K562 (cell line): ENCODE results near the gene C6orf47. TPM values are rescaled to one million over a fixed set of nuclear protein-coding genes. Genes with fewer than 3 reads are reported as not detected.

Experiments
- BACH1 ChIP-seq: fragments of 200-800 bp; sonication (Bioruptor generic); IDR thresholded peaks from 2 replicates; pipeline ENCODE4 v1.6.1; 2016; ENCODE audit warnings: missing genetic modification characterization, missing compliant biosample characterization
- FOXJ3 ChIP-seq: sonication (generic); formaldehyde crosslinking; IDR thresholded peaks from 2 replicates; pipeline ENCODE4 v1.4.0; 2020; ENCODE audit warnings: mild to moderate bottlenecking, missing genetic modification reagents
- GTF2F1 ChIP-seq: IDR thresholded peaks from 2 replicates; pipeline ENCODE4 v1.6.1; 2011; ENCODE audit warnings: low read depth, low read length, improper control_type of control experiment
- HNRNPK ChIP-seq: fragments of 200-400 bp; formaldehyde crosslinking; IDR thresholded peaks from one replicate; pipeline ENCODE4 v1.6.1; 2018; ENCODE audit warnings: mild to moderate bottlenecking, low read depth, low read length; ENCODE audit not compliant: poor library complexity, severe bottlenecking
- PHF21A ChIP-seq: fragments of 450-650 bp; IDR thresholded peaks from 2 replicates; pipeline ENCODE4 v1.6.1; 2017; ENCODE audit warnings: low read depth, borderline replicate concordance
- POLR2AphosphoS2 ChIP-seq: IDR thresholded peaks from 2 replicates; pipeline ENCODE4 v1.6.1; 2012; ENCODE audit warnings: low read length, improper control_type of control experiment
- RCOR1 ChIP-seq, 2 experiments: IDR thresholded peaks; 2 replicates each; pipeline ENCODE4 v1.6.1; 2012; ENCODE audit warnings: low read depth in 2 of 2, low read length in 2 of 2, borderline replicate concordance in 1 of 2, improper control_type of control experiment in 1 of 2
- TAL1 ChIP-seq: fragments of 450-650 bp; IDR thresholded peaks from 2 replicates; pipeline ENCODE4 v1.6.1; 2016; ENCODE audit warnings: mild to moderate bottlenecking
- TEAD1 ChIP-seq, 2 experiments: fragments of 450-650 bp in 1 of 2; sonication (generic) in 1 of 2; formaldehyde crosslinking; IDR thresholded peaks; 2 replicates each; pipeline versions ENCODE4 v1.4.0 to v1.8.0; 2020 to 2022; ENCODE audit warnings: mild to moderate bottlenecking in 2 of 2, missing genetic modification reagents in 1 of 2
- ZNF140 ChIP-seq: fragments of 250-450 bp; sonication (Bioruptor Pico); IDR thresholded peaks from 2 replicates; pipeline ENCODE4 v1.8.0; 2021; ENCODE audit warnings: moderate library complexity, mild to moderate bottlenecking, inconsistent platforms
- ZNF239 ChIP-seq: fragments of 250-450 bp; sonication (Bioruptor Pico); IDR thresholded peaks from 2 replicates; pipeline ENCODE4 v1.4.0; 2020; ENCODE audit warnings: mild to moderate bottlenecking
- ZNF3 ChIP-seq: fragments of 250-450 bp; sonication (Bioruptor Pico); IDR thresholded peaks from 2 replicates; pipeline ENCODE4 v1.5.0; 2021; ENCODE audit warnings: mild to moderate bottlenecking, moderate library complexity
- polyA plus RNA-seq, 8 experiments: library from polyadenylated mRNA; depleted of rRNA in 4 of 8; stranded (reverse) in 5 of 8; unstranded in 3 of 8; fragments of >200 nt; fragmentation: Nextera tagmentation in 2 of 8; fragmentation: Illumina TruSeq in 1 of 8; extraction: Ambion mirVana in 2 of 8; extraction: Trizol in 1 of 8; gene quantifications; 2 replicates each; pipeline versions ENCODE4 v1.2.1 to v1.2.3, GENCODE V29; 2011 to 2014; ENCODE audit warnings: inconsistent platforms in 1 of 8, missing spikeins in 1 of 8
- total RNA-seq, 7 experiments: library from RNA; depleted of rRNA in 6 of 7; stranded (reverse); fragments of >200 nt in 6 of 7; fragmentation: Illumina TruSeq in 2 of 7; extraction: Trizol in 2 of 7; gene quantifications; 2 replicates each; pipeline versions ENCODE4 v1.2.1 to v1.2.3, GENCODE V29; 2011 to 2021; ENCODE audit warnings: low replicate concordance in 1 of 7
- TF ChIP-seq, protein P1 (sequence below): fragments of 250-450 bp; sonication (Bioruptor Pico); IDR thresholded peaks from 2 replicates; pipeline ENCODE4 v1.4.0; 2020
- TF ChIP-seq, protein P2 (sequence below), 3 experiments: fragments of 200-800 bp in 1 of 3; fragments of 250-450 bp in 1 of 3; fragments of 450-650 bp in 1 of 3; sonication (Bioruptor Pico) in 1 of 3; sonication (Bioruptor generic) in 1 of 3; formaldehyde crosslinking in 1 of 3; IDR thresholded peaks; 2 replicates each; pipeline versions ENCODE4 v1.6.1 to v1.8.0; 2016 to 2022; ENCODE audit warnings: mild to moderate bottlenecking in 2 of 3, missing genetic modification characterization in 2 of 3, missing compliant biosample characterization in 1 of 3, moderate library complexity in 1 of 3
- TF ChIP-seq, protein P3 (sequence below): fragments of 250-450 bp; sonication (Bioruptor Pico); IDR thresholded peaks from 2 replicates; pipeline ENCODE4 v1.9.0; 2021; ENCODE audit warnings: mild to moderate bottlenecking, inconsistent platforms

Gene C6orf47
- total and polyA plus RNA-seq, 9 of the 15 experiments (the other 6 are each of a cell fraction or from before 2014, with no cell fraction given): 0.14 to 43.8 (median 27.0) TPM

DNA sequence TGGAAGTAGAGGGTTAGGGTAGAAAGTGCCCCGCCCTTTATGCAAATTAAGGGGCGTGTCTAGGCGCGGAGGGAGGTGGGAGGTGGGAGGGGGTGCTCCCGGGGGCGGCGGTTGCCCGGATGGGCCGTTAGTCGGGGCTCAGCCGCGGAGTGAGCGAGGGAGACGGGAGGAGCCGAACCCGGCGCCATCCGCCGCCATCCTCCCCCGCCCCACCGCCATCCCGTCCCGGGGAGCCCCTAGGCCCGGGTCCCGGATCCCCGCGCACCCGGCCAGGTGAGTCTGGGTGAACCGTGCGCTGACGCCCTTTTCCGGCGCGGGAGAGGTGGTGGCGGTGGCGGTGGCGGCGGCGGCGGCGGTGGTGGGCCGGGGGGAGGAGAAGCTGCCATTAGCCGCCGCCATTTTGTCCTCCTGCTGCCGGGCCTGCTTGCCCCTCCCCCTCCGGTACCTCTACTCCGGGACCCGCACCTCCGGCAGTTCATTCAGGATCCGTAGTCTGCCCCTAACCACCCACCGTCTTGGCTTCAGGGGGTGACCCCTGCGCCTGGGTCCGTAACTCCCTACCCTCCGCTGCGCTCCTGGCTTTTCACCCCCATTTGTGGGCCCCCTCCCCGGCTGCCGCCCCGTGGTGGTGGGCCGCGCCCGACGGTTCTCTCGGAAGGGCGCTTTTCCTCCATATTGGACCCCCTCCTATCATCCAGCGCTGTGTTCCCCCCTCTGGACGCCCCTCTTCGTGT lies 39.8 kb downstream of the C6orf47 start, which contains the start of gene PRRC2A (continued):
- TF ChIP-seq, protein P1, sequence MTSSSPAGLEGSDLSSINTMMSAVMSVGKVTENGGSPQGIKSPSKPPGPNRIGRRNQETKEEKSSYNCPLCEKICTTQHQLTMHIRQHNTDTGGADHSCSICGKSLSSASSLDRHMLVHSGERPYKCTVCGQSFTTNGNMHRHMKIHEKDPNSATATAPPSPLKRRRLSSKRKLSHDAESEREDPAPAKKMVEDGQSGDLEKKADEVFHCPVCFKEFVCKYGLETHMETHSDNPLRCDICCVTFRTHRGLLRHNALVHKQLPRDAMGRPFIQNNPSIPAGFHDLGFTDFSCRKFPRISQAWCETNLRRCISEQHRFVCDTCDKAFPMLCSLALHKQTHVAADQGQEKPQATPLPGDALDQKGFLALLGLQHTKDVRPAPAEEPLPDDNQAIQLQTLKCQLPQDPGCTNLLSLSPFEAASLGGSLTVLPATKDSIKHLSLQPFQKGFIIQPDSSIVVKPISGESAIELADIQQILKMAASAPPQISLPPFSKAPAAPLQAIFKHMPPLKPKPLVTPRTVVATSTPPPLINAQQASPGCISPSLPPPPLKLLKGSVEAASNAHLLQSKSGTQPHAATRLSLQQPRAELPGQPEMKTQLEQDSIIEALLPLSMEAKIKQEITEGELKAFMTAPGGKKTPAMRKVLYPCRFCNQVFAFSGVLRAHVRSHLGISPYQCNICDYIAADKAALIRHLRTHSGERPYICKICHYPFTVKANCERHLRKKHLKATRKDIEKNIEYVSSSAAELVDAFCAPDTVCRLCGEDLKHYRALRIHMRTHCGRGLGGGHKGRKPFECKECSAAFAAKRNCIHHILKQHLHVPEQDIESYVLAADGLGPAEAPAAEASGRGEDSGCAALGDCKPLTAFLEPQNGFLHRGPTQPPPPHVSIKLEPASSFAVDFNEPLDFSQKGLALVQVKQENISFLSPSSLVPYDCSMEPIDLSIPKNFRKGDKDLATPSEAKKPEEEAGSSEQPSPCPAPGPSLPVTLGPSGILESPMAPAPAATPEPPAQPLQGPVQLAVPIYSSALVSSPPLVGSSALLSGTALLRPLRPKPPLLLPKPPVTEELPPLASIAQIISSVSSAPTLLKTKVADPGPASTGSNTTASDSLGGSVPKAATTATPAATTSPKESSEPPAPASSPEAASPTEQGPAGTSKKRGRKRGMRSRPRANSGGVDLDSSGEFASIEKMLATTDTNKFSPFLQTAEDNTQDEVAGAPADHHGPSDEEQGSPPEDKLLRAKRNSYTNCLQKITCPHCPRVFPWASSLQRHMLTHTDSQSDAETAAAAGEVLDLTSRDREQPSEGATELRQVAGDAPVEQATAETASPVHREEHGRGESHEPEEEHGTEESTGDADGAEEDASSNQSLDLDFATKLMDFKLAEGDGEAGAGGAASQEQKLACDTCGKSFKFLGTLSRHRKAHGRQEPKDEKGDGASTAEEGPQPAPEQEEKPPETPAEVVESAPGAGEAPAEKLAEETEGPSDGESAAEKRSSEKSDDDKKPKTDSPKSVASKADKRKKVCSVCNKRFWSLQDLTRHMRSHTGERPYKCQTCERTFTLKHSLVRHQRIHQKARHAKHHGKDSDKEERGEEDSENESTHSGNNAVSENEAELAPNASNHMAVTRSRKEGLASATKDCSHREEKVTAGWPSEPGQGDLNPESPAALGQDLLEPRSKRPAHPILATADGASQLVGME (CRISPR knock-in tag): peak; percentile 9; the same call in 1 of the 2 replicates
- TF ChIP-seq, protein P2, sequence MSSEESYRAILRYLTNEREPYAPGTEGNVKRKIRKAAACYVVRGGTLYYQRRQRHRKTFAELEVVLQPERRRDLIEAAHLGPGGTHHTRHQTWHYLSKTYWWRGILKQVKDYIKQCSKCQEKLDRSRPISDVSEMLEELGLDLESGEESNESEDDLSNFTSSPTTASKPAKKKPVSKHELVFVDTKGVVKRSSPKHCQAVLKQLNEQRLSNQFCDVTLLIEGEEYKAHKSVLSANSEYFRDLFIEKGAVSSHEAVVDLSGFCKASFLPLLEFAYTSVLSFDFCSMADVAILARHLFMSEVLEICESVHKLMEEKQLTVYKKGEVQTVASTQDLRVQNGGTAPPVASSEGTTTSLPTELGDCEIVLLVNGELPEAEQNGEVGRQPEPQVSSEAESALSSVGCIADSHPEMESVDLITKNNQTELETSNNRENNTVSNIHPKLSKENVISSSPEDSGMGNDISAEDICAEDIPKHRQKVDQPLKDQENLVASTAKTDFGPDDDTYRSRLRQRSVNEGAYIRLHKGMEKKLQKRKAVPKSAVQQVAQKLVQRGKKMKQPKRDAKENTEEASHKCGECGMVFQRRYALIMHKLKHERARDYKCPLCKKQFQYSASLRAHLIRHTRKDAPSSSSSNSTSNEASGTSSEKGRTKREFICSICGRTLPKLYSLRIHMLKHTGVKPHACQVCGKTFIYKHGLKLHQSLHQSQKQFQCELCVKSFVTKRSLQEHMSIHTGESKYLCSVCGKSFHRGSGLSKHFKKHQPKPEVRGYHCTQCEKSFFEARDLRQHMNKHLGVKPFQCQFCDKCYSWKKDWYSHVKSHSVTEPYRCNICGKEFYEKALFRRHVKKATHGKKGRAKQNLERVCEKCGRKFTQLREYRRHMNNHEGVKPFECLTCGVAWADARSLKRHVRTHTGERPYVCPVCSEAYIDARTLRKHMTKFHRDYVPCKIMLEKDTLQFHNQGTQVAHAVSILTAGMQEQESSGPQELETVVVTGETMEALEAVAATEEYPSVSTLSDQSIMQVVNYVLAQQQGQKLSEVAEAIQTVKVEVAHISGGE (CRISPR knock-in tag; IDR thresholded peaks at IDR 0.05): peak in 2 of 3 experiments; percentile 18 to 79; a peak in 2 of 6 replicates
- no peak for TF ChIP-seq FOXJ3
- TF ChIP-seq GTF2F1: peak; percentile 83
- TF ChIP-seq BACH1 (tag): no peak
- no peak; the same call in 1 of the 2 replicates for TF ChIP-seq ZNF239 (CRISPR knock-in tag)
- TF ChIP-seq RCOR1 (IDR thresholded peaks at IDR 0.05; ENCODE audit: borderline replicate concordance in 1 of 2, low read depth in 2 of 2, low read length in 2 of 2): no peak
- TF ChIP-seq PHF21A: peak; percentile 57; the same call in 1 of the 2 replicates
- no peak for TF ChIP-seq HNRNPK
- no peak for TF ChIP-seq ZNF3
- no peak for TF ChIP-seq TAL1
- TF ChIP-seq ZNF140: no peak
- no peak for TF ChIP-seq POLR2AphosphoS2
- TF ChIP-seq, protein P3, sequence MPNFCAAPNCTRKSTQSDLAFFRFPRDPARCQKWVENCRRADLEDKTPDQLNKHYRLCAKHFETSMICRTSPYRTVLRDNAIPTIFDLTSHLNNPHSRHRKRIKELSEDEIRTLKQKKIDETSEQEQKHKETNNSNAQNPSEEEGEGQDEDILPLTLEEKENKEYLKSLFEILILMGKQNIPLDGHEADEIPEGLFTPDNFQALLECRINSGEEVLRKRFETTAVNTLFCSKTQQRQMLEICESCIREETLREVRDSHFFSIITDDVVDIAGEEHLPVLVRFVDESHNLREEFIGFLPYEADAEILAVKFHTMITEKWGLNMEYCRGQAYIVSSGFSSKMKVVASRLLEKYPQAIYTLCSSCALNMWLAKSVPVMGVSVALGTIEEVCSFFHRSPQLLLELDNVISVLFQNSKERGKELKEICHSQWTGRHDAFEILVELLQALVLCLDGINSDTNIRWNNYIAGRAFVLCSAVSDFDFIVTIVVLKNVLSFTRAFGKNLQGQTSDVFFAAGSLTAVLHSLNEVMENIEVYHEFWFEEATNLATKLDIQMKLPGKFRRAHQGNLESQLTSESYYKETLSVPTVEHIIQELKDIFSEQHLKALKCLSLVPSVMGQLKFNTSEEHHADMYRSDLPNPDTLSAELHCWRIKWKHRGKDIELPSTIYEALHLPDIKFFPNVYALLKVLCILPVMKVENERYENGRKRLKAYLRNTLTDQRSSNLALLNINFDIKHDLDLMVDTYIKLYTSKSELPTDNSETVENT (CRISPR knock-in tag): peak; percentile 75
- TF ChIP-seq TEAD1 (CRISPR knock-in tag; IDR thresholded peaks at IDR 0.05): peak in 1 of 2 experiments; percentile 49; a peak in 2 of 4 replicates
